GM23338 (cell line): ENCODE data around the gene MAPK7. TPM values are rescaled to one million over a fixed set of nuclear protein-coding genes. Genes with fewer than 3 reads are reported as not detected.

Source experiments
- ATAC-seq: fragments of 200-7000 bp; cut with Tn5 transposase; 3 replicates; pipeline ENCODE4 v1.9.1; 2020
- DNase-seq: peaks from one replicate; pipeline ENCODE4 v3.0.0-alpha.2; 2015; ENCODE audit warnings: low spot score
- H2AFZ ChIP-seq: fragments of 200-600 bp; sonication (generic); 2 replicates; pipeline ENCODE4 v1.8.0; 2016; ENCODE audit warnings: antibody characterized with exemption, mild to moderate bottlenecking, moderate library complexity
- H3F3A ChIP-seq: fragments of 200-600 bp; sonication (generic); replicated peaks from 2 replicates; pipeline ENCODE4 v1.8.0; 2017; ENCODE audit warnings: antibody characterized with exemption, mixed run types, low read depth
- H3K27ac ChIP-seq: fragments of 200-600 bp; sonication (generic); 2 replicates; pipeline ENCODE4 v1.6.1; 2016; ENCODE audit warnings: low read depth
- H3K27me3 ChIP-seq: fragments of 200-600 bp; sonication (generic); 2 replicates; pipeline ENCODE4 v1.8.0; 2016; ENCODE audit warnings: mild to moderate bottlenecking, mixed run types, moderate library complexity; ENCODE audit not compliant: insufficient read depth
- H3K36me3 ChIP-seq: fragments of 200-600 bp; sonication (generic); 2 replicates; pipeline ENCODE4 v1.8.0; 2016; ENCODE audit warnings: mild to moderate bottlenecking; ENCODE audit not compliant: insufficient read depth
- H3K4me1 ChIP-seq: fragments of 200-600 bp; sonication (generic); 2 replicates; pipeline ENCODE4 v1.8.0; 2016; ENCODE audit warnings: mild to moderate bottlenecking, moderate library complexity; ENCODE audit not compliant: insufficient read depth
- H3K4me2 ChIP-seq: fragments of 200-600 bp; sonication (generic); 2 replicates; pipeline ENCODE4 v1.7.1; 2017; ENCODE audit warnings: mixed run types
- H3K4me3 ChIP-seq: fragments of 200-600 bp; sonication (generic); 2 replicates; pipeline ENCODE4 v1.6.1; 2016; ENCODE audit warnings: mixed run types
- H3K79me2 ChIP-seq: fragments of 200-600 bp; sonication (generic); replicated peaks from 2 replicates; pipeline ENCODE4 v1.8.0; 2017; ENCODE audit warnings: mild to moderate bottlenecking; ENCODE audit not compliant: insufficient read depth
- H3K9me2 ChIP-seq: fragments of 200-600 bp; sonication (generic); 2 replicates; pipeline ENCODE4 v1.8.0; 2017; ENCODE audit not compliant: insufficient read depth
- H4K20me1 ChIP-seq: fragments of 200-600 bp; sonication (generic); replicated peaks from 2 replicates; pipeline ENCODE4 v1.8.0; 2017; ENCODE audit warnings: mild to moderate bottlenecking; ENCODE audit not compliant: insufficient read depth
- H3K27ac Mint-ChIP-seq: 2 replicates; pipeline ENCODE4 v1.8.0; 2020; ENCODE audit warnings: inconsistent platforms, mild to moderate bottlenecking, moderate library complexity, mixed read lengths
- H3K27me3 Mint-ChIP-seq: 3 replicates; pipeline ENCODE4 v1.8.0; 2022; ENCODE audit warnings: low read depth, mild to moderate bottlenecking, moderate library complexity, mixed read lengths, inconsistent platforms; ENCODE audit not compliant: insufficient read depth, poor library complexity
- H3K36me3 Mint-ChIP-seq: 3 replicates; pipeline ENCODE4 v1.8.0; 2021; ENCODE audit warnings: low read depth, mild to moderate bottlenecking, inconsistent platforms, moderate library complexity, mixed read lengths
- H3K4me1 Mint-ChIP-seq: 3 replicates; pipeline ENCODE4 v1.8.0; 2020; ENCODE audit warnings: mild to moderate bottlenecking, inconsistent platforms, mixed read lengths
- H3K4me3 Mint-ChIP-seq: 3 replicates; pipeline ENCODE4 v1.8.0; 2021; ENCODE audit warnings: moderate library complexity, mild to moderate bottlenecking, inconsistent platforms, mixed read lengths
- H3K9me3 Mint-ChIP-seq: 3 replicates; pipeline ENCODE4 v1.8.0; 2020; ENCODE audit warnings: moderate library complexity, mild to moderate bottlenecking, inconsistent platforms, mixed read lengths
- CREB1 ChIP-seq: fragments of 250-450 bp; sonication (Bioruptor Pico); IDR thresholded peaks from 2 replicates; pipeline ENCODE4 v1.5.0; 2020; ENCODE audit warnings: low read depth, mild to moderate bottlenecking, moderate library complexity
- CTCF ChIP-seq, 2 experiments: fragments of 200-600 bp in 1 of 2; sonication (generic) in 1 of 2; conservative IDR thresholded peaks; 2 replicates each; pipeline versions ENCODE4 v1.5.1 to v1.6.1; 2016 to 2017; ENCODE audit warnings: antibody characterized with exemption in 2 of 2, low read depth in 2 of 2, mild to moderate bottlenecking in 2 of 2, moderate library complexity in 1 of 2
- ETS1 ChIP-seq: IDR thresholded peaks from 2 replicates; pipeline ENCODE4 v1.6.1; 2016; ENCODE audit warnings: antibody characterized with exemption
- EZH2 ChIP-seq: fragments of 200-600 bp; sonication (generic); IDR thresholded peaks from one replicate; pipeline ENCODE4 v1.8.0; 2017; ENCODE audit warnings: antibody characterized with exemption, mild to moderate bottlenecking, low read depth; ENCODE audit not compliant: unreplicated experiment
- EZH2phosphoT487 ChIP-seq: fragments of 200-600 bp; sonication (generic); IDR thresholded peaks from one replicate; pipeline ENCODE4 v1.8.1; 2018; ENCODE audit warnings: antibody characterized with exemption; ENCODE audit not compliant: unreplicated experiment
- JUNB ChIP-seq: IDR thresholded peaks from one replicate; pipeline ENCODE4 v1.6.1; 2016; ENCODE audit warnings: antibody characterized with exemption; ENCODE audit not compliant: unreplicated experiment
- NANOG ChIP-seq: IDR thresholded peaks from 2 replicates; pipeline ENCODE4 v1.6.1; 2016; ENCODE audit warnings: antibody characterized with exemption, borderline replicate concordance
- POLR2AphosphoS5 ChIP-seq: IDR thresholded peaks from 2 replicates; pipeline ENCODE4 v1.6.1; 2016; ENCODE audit warnings: antibody characterized with exemption, low read depth
- REST ChIP-seq: IDR thresholded peaks from one replicate; pipeline ENCODE4 v1.6.1; 2018; ENCODE audit warnings: antibody characterized with exemption; ENCODE audit not compliant: unreplicated experiment
- STAT1 ChIP-seq: IDR thresholded peaks from one replicate; pipeline ENCODE4 v1.6.1; 2016; ENCODE audit warnings: antibody characterized with exemption; ENCODE audit not compliant: unreplicated experiment
- ZNF114 ChIP-seq: fragments of 250-450 bp; sonication (Bioruptor Pico); IDR thresholded peaks from 2 replicates; pipeline ENCODE4 v1.5.0; 2020; ENCODE audit warnings: mild to moderate bottlenecking, moderate library complexity
- ZNF331 ChIP-seq: fragments of 250-450 bp; sonication (Bioruptor Pico); IDR thresholded peaks from 2 replicates; pipeline ENCODE4 v1.5.0; 2020; ENCODE audit warnings: low read depth, mild to moderate bottlenecking, moderate library complexity
- polyA plus RNA-seq: library from polyadenylated mRNA; unstranded; fragments of >200 nt; fragmentation: Nextera tagmentation; extraction: Ambion mirVana; gene quantifications from 2 replicates; pipeline ENCODE4 v1.2.1, GENCODE V29; 2016
- total RNA-seq: library from RNA; depleted of rRNA; stranded (reverse); fragments of >200 nt; shearing (Covaris generic); gene quantifications from 2 replicates; pipeline ENCODE4 v1.2.3, GENCODE V29; 2014
- TF ChIP-seq, protein P1 (sequence below): fragments of 250-450 bp; sonication (Bioruptor Pico); IDR thresholded peaks from 2 replicates; pipeline ENCODE4 v1.5.0; 2020; ENCODE audit warnings: mild to moderate bottlenecking, moderate library complexity

Gene MAPK7
- total and polyA plus RNA-seq, 2 experiments from 2014 or later: 15.5 to 53.1 TPM

GRCh38 chr17:19345067-19345460 lies 33.2 kb upstream of the MAPK7 start:
- Histone ChIP-seq H3K4me2 (no peak overlapping the region), H4K20me1 (no peaks in the 10 kb centered on the region), H3K79me2 (no peaks in the 10 kb centered on the region), H3K4me3 (no peak overlapping the region), H3K27me3 (no peaks in the 10 kb centered on the region), H2AFZ (no peak overlapping the region), H3K4me1 (peaks cover 7% of the 10 kb centered on the region), H3F3A (no peaks in the 10 kb centered on the region), H3K27ac (no peak overlapping the region), H3K9me2 (no peaks in the 10 kb centered on the region), H3K36me3 (no peaks in the 10 kb centered on the region)
- no peaks in the 10 kb centered on the region; the same call in 2 of the 3 replicates for H3K9me3 Mint-ChIP-seq
- DNase-seq: no peak
- no peak overlapping the region for H3K4me3 Mint-ChIP-seq
- H3K4me1 Mint-ChIP-seq: peaks cover 17% of the 10 kb centered on the region
- TF ChIP-seq REST (no peak), EZH2 (no peak), ZNF114 (no peak), CTCF (conservative IDR thresholded peaks at IDR 0.05; ENCODE audit: low read depth in 2 of 2) (no peak), POLR2AphosphoS5 (no peak), CREB1 (CRISPR knock-in tag) (no peak), JUNB (no peak), EZH2phosphoT487 (no peak), STAT1 (no peak), NANOG (no peak), ETS1 (no peak), ZNF331 (no peak)
- TF ChIP-seq, protein P1, sequence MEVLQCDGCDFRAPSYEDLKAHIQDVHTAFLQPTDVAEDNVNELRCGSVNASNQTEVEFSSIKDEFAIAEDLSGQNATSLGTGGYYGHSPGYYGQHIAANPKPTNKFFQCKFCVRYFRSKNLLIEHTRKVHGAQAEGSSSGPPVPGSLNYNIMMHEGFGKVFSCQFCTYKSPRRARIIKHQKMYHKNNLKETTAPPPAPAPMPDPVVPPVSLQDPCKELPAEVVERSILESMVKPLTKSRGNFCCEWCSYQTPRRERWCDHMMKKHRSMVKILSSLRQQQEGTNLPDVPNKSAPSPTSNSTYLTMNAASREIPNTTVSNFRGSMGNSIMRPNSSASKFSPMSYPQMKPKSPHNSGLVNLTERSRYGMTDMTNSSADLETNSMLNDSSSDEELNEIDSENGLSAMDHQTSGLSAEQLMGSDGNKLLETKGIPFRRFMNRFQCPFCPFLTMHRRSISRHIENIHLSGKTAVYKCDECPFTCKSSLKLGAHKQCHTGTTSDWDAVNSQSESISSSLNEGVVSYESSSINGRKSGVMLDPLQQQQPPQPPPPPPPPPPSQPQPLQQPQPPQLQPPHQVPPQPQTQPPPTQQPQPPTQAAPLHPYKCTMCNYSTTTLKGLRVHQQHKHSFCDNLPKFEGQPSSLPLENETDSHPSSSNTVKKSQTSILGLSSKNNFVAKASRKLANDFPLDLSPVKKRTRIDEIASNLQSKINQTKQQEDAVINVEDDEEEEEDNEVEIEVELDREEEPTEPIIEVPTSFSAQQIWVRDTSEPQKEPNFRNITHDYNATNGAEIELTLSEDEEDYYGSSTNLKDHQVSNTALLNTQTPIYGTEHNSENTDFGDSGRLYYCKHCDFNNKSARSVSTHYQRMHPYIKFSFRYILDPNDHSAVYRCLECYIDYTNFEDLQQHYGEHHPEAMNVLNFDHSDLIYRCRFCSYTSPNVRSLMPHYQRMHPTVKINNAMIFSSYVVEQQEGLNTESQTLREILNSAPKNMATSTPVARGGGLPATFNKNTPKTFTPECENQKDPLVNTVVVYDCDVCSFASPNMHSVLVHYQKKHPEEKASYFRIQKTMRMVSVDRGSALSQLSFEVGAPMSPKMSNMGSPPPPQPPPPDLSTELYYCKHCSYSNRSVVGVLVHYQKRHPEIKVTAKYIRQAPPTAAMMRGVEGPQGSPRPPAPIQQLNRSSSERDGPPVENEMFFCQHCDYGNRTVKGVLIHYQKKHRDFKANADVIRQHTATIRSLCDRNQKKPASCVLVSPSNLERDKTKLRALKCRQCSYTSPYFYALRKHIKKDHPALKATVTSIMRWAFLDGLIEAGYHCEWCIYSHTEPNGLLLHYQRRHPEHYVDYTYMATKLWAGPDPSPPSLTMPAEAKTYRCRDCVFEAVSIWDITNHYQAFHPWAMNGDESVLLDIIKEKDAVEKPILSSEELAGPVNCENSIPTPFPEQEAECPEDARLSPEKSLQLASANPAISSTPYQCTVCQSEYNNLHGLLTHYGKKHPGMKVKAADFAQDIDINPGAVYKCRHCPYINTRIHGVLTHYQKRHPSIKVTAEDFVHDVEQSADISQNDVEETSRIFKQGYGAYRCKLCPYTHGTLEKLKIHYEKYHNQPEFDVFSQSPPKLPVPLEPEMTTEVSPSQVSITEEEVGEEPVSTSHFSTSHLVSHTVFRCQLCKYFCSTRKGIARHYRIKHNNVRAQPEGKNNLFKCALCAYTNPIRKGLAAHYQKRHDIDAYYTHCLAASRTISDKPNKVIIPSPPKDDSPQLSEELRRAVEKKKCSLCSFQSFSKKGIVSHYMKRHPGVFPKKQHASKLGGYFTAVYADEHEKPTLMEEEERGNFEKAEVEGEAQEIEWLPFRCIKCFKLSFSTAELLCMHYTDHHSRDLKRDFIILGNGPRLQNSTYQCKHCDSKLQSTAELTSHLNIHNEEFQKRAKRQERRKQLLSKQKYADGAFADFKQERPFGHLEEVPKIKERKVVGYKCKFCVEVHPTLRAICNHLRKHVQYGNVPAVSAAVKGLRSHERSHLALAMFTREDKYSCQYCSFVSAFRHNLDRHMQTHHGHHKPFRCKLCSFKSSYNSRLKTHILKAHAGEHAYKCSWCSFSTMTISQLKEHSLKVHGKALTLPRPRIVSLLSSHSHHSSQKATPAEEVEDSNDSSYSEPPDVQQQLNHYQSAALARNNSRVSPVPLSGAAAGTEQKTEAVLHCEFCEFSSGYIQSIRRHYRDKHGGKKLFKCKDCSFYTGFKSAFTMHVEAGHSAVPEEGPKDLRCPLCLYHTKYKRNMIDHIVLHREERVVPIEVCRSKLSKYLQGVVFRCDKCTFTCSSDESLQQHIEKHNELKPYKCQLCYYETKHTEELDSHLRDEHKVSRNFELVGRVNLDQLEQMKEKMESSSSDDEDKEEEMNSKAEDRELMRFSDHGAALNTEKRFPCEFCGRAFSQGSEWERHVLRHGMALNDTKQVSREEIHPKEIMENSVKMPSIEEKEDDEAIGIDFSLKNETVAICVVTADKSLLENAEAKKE: no peak
- ATAC-seq: no peak
- peaks cover 5% of the 10 kb centered on the region; the same call in 2 of the 3 replicates for H3K36me3 Mint-ChIP-seq
- H3K27me3 Mint-ChIP-seq: peaks cover 12% of the 10 kb centered on the region
- H3K27ac Mint-ChIP-seq: no peak overlapping the region
